Islet precursor cell (in vitro differentiated cells): ENCODE measurements around the gene COA3.
A peak's percentile ranks its signal among the peaks of the same experiment; 100 is the strongest.

Source experiments
- DNase-seq: peaks from one replicate; pipeline ENCODE4 v3.0.0-alpha.2; 2018

COA3 gene

DNA sequence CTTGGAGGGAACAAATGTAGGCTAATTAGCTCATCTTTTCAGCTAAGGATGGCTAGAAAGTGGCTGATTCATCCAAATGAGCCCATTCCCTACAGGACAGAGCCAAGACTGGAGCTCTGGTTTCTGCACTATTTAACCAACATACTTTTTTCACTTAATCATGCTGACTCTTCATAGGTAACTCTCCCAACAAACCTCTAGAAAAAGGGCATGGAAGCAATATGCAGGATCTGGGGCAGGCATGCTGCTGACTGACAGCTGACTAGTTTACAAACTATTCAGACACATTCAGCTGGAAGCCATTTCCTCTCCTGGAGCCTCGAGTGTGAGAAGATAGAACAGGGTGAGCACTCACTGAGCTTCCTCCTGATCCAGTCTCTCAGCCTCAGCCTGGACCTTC is 19.4 kb upstream of the COA3 start:
- DNase-seq = no peak

DNA sequence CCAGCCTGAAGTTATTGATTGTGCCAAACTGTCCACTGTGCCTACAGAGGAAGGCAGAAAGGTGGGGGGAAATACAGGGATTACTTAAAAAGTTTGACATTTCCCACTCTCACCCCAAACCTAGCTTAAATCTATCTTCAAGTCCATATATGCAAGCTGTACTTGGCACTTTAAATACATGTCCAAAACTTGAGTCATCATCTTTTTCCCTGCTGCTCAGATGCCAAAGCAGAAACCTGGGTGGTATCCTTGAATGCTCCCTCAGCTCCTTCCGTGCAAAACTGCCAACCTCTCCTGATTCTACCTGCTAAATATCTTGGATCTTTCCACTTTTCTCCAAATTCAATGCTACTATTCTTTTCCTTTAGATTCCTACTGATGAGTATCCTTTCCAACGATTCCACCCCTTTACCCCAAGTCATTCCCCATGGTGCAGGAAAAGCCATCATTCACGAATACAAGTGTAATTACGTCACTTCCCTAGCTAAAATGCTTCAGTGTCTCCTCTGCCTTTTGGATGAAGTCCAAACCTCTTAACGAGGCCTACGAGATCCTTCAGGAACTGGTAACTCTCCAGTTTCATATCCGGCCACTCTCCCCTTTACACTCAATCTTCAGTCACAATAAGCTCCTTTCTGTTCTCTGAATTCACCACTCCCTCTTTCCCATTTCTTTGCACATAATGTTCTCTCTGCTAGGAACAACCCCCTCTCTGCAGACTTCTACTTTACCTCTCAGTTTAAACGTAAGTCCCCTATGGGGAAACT is 16.3 kb upstream of the COA3 start:
- no peak for DNase-seq

DNA sequence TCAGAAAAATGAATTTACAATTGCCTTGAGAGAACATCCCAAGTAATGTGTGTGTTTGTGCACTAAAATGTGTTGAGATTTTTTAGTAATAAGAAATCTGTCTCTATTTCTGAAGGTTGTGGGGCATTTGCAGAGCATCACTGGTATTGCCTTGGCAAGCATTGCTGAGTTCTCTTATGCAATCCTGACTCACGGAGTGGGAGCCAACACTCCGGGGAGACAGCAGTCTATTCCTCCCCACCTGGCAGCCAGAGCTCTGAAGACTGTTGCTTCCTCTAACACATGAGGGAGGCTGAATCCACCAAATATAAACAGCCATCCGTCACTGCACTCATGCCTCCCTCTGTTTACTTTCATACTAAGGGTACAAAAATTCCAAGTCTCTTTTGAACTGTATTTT is 10.7 kb upstream of the COA3 start:
- DNase-seq = peak; percentile 19

DNA sequence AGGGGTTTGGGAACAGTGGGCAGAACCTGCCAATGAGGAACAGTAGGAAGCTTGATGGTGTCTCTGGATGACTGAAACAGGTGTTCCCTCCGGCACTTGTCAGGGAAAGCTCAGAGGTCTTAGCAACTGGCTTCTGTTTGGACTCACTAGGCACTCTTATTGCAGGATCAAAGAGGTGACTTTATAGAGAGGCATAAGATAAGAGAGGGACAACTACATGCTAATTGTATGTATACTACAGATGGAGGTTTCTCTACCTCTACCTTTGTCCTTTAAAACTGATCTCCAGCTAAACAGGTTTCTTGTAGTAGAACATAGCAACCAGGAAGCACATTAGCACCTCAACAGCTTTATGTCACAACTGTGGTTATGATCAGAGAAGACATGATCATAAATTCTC is 7.7 kb upstream of the COA3 start:
- DNase-seq = no peak

DNA sequence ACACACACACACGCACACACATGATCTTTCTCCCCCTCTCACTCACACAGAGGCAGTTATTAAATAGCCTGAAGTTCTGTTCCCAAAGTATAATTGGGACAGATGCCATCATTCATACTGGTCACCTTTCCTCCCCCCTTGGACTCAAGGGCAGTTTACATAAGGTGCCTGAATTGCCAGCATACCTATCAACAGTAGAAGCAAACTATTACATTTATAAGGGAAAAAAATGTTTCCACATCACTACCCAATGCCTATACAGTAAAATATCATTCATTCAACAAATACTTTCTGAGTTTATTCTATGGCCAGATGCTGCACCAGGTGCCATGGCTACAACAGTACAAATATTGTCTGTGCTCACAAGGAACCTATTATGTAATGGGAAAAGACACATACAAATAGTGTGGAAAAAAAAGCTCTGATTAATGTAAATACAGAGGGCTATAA is 6.4 kb upstream of the COA3 start:
- DNase-seq = peak; percentile 16

DNA sequence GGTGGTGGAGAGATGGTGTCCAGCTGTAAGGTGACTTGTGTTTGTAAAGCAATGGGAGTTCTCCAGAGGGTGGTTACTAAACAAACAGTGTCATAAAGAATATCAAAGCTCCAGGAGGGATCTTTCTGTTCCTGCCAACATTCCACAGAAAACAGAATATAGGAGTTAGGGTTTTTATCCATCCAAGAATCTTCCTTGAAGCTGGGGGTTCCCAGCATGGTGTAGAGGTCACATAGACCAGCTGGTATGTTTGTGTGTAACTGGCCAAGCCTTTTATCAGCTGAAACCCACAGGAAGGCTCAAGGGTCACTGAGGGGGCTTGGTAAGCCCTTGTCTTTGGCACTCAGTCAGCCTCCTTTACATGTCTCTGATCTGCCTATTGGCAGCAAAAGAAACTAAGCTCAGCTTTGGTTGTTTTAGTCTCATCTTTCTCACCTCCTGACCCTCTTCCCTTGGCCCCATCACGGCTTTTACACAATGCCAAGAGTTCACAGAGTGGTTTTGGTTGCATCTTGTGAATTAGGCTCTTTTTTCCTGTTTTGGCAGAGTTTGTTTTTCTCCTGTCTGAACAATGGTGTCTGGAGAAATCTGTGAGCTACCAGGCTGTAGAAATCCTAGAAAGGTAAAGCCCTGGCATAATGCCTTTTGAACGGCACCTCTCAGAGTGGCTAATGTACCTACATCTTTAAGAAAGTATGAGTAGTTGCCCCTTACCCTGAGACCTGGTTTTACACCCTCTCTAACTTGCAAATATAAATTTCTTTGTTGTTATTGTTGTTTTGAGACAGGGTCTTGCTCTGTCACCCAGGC is 4.8 kb upstream of the COA3 start:
- DNase-seq = no peak

DNA sequence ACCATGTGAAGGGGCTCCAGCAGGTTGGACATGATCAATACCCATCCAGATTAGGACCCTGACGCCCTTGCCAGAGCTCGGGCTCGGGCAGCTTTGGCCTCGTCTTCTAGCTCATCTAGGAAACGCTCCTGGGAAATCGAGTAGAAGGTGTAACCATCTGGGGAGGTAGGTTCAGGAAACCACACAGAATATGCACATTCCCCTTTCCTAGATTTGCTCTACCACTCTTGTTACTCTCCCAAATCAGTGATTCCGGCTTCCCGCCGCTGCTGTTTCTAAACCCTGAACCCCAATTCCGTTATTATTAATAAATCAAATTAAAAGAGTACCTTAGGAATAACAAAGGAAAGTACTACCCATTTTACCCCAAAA is 507 bp downstream of the COA3 start:
- no peak for DNase-seq

DNA sequence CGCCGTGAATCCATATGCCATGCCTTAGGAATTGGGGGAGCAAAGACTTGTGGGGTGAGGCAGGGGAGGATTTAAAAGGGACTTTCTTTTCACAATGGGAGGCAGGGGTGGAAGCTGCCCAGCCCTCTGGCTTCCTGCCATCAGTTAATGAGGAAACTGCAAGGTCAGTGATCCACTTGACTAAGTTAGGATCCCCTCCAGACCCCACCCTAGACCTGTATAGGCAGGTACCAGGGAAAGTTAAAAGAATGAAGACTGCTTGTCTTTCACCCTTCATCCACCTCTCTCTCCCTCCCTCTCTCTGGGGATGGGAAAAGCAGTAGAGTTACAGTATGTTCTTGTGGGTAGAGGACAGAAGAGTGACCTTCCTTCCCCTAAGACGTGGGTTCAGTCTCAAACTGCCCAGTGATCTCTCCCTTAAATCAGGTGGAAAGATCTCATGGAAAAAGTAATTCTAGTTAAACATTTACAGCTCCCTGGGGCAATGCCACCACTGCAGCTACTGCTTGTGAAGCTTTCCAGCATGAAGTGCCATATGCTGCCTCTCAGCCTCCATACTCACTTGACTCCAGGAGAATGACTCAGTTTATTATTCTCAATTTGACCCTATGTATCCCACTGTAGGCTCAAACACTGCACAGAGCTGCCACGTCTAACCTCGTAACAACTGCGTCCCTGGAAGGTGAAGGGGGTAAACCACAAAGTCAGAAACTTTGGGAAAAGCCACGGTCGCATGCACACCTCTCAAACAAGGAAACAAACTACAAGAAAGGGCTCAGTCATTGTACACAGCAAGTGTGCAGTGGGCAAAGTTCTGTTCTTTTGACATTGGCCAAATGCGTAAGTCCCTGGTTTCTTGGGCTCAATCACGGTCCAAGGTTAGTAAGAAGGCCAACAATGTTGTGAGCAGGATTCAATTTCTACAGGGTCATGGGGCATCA is 1.2 kb downstream of the COA3 start:
- DNase-seq = no peak

DNA sequence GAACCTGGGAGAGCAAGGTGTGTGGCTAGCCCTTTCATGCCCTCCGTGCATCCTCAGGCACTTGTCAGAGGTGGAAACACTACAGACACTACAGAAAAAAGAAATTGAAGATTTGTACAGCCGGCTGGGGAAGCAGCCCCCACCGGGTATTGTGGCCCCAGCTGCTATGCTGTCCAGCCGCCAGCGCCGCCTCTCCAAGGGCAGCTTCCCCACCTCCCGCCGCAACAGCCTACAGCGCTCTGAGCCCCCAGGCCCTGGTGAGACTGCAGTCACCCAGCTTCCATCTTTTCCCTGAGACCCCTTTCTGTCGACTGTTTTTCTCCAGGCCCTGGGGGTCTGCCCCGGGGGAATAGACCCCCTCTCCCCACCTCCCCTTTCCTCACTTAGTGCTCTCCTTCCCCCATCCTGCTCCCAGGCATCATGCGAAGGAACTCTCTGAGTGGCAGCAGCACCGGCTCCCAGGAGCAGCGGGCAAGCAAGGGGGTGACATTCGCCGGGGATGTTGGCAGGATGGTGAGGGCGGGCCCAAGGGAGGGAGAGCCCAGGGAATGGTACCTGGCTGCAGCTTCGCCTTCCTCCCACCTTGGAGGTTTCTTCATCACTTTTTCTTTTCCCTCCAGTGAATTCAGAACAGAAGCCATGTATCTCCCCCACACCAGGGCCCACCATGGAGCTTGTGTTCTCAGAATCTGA is 2.3 kb downstream of the COA3 start:
- no peak for DNase-seq

DNA sequence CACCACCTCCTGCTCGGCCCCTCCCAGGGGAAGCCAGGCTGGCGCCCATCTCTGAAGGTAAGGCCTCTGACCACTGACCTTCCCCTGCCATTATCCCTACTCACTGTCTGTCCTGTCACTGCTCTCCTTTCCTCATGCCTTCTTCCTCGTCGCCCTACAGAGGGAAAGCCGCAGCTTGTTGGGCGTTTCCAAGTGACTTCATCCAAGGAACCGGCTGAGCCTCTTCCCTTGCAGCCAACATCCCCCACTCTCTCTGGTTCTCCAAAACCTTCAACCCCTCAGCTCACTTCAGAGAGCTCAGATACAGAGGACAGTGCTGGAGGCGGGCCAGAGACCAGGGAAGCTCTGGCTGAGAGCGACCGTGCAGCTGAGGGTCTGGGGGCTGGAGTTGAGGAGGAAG is 3.0 kb downstream of the COA3 start:
- no peak for DNase-seq

DNA sequence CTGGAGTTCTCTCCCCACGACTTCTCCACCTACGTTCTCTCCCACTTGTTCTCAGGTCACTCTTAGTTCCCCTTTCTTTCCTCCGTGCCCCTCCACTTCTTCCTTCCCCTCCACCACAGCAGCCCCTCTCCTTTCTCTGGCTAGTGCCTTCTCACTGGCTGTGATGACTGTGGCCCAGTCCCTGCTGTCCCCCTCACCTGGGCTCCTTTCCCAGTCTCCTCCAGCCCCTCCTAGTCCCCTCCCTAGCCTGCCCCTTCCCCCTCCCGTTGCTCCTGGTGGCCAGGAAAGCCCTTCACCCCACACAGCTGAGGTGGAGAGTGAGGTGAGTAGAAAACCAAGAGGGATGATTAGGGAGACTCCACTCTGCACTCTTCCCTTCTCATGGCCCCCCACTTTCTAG is 3.4 kb downstream of the COA3 start:
- no peak for DNase-seq

DNA sequence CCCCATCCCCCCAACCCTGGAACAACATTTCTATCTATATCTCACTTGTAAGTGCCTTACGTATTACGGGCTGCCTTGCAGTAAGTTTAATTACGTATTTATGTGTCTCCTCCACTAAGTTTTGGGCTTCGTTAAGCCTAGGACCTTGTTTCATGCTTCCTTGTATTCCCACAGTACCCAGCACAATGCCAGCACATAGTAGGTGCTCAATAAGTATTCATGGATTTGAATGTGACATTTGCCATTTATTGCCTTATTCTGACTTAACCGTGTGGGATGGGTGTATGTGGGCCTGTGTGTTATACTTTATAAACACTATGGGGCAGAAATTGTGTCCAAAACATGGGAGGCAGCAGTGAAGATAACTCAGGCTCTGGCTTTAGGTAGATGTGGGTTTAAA is 6.0 kb downstream of the COA3 start:
- no peak for DNase-seq

DNA sequence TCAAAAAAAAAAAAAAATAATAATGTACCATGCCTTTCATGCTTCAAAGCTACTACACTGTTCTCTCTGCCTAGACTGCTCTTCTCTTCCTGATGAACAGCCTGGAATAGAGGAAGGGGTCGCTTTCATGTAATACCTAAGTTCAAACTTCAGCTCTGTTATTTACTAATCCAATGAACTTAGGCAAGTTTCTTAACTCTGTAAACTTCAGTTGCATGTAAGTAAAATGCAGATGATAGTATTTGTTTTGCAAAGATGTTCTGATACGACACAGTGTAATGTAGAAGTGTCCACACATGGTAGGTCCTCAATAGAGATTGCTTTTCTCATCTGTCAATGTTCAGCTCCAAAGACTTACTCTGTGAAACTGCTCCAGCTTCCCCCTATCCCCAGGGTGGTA is 6.6 kb downstream of the COA3 start:
- DNase-seq = no peak

DNA sequence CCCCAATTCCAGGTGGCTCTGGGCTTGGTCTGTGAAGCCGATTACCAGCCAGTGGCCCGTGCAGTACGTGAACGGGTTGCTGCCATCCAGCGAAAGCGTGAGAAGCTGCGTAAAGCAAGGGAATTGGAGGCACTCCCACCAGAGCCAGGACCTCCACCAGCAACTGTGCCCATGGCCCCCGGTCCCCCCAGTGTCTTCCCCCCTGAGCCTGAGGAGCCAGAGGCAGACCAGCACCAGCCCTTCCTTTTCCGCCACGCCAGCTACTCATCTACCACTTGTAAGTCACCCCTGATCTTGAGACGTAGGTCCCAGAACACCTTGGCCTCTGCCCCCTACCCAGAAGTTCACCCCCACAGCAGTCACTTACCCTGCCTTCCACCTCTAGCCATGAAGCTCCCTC is 11.2 kb downstream of the COA3 start:
- no peak for DNase-seq

DNA sequence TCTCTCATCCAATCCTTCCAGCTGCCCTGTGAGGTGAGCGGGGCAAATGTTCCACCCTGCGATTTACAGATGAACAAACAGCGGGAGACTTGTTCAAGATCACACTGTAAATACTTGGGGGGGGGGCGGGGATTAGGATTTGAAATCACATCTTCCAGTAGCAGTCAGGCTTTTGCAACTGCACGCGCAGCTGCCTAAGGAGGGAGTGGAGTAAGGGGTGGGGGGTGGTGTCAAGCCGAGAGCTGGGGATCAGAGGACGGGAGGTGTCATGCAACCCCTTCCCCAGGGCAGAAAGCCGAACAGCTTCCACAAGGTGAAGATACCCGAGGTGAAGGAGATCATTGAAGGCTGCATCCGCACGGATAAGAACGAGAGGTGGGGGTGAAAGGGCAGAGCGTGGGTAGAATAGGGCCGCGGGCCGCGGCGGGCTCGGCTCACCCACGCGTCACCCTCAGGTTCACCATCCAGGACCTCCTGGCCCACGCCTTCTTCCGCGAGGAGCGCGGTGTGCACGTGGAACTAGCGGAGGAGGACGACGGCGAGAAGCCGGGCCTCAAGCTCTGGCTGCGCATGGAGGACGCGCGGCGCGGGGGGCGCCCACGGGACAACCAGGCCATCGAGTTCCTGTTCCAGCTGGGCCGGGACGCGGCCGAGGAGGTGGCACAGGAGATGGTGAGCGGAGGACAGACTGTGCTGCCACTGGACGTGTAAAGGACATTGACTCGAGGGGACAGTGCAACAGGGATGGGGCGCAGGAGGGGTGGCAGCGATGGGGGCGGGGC is 13.5 kb downstream of the COA3 start:
- no peak for DNase-seq

DNA sequence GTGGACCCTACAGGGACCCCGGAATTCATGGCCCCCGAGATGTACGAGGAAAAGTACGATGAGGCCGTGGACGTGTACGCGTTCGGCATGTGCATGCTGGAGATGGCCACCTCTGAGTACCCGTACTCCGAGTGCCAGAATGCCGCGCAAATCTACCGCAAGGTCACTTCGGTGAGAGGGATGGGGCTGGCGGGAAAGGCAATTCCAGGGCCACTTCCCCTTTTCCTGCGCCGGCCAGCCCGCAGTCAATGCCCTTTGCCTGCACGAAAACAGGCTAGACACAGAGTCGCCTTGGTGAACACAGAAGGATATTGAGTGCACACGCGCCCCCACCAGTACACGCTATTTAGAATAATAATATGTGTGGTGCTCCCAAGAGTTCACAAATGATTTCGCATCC is 14.1 kb downstream of the COA3 start:
- DNase-seq = no peak

DNA sequence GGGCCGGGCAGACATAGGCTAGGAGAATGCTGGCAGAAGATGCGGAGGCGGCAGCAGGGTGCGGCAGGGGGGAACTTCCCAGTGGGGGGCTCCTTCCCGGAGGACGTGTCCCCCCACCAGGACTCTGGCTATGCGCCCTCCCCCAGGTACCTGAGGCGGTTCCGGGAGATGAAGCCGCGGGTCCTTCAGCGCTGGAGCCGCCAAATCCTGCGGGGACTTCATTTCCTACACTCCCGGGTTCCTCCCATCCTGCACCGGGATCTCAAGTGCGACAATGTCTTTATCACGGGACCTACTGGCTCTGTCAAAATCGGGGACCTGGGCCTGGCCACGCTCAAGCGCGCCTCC is 14.7 kb downstream of the COA3 start:
- DNase-seq = no peak

DNA sequence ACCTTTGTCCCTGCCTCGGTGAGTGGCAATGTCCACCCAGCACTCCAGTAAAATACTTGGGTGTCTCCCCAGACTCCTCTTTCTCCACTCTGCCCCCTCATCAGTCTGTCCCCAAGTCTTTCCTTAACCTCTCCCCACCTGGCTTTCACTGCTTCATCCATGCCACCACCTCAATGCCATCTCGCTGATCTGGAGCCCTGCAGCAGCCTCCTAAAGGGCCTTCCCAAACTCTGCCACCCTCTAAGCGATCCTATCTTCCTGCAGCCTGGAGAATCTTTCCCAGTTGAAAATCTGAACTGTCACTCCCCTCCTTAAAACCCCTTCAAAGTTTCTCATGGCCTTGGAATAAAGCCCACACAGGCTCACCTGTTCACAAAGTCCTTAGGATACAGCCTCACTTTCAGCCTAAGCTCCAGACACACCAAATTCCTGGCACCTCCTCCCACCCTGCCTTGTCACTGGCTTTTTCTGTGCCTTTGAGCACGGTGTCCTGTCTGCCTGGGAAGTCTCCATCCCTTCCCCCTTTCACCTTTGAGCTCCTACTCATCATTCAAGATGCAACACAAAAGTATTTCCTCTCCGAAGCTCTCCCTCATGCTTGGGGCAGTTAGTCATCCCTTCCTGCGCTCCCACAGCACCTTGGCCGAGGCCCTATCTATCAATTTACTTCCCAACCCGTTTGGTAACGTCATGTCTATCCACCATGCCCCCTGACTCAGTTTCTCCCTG is 15.3 kb downstream of the COA3 start:
- DNase-seq = peak; percentile 92

DNA sequence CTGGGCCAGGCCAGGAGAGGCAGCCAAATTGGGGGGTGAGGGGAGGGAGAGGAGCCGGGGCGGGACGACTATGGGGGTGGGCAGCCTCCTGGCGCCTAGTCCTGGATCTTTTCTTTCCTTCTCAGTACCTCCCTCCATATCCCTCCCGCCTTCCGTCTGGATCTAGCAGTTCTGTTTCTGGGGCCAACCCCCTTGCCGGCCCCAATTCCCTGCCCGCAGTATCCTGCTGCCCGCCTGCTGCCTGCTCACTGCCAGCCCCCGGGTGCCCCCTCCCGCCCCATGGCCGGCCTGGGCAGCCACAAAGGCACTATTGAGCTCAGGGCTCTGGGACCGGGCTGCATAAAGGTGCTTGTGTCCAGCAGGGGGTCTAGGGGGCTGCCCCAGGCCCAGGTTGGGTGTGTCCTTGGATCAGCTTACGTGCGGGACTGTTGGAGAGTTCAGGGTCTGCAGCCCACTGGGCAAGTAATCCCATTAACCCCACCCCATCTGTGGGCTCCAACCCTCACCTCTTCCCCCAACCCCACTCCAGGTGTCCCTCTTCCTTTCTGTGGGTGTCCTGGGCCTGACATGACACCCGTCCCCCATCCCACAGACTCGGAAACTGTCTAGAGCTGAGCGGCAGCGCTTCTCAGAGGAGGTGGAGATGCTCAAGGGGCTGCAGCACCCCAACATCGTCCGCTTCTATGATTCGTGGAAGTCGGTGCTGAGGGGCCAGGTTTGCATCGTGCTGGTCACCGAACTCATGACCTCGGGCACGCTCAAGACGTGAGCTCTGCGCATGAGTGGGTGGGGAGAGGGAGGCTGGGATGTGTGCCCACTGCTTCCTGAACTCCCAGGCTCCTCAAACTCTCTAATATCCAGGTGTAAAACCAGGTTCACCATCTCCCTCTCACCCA is 16.1 kb downstream of the COA3 start:
- DNase-seq = no peak

DNA sequence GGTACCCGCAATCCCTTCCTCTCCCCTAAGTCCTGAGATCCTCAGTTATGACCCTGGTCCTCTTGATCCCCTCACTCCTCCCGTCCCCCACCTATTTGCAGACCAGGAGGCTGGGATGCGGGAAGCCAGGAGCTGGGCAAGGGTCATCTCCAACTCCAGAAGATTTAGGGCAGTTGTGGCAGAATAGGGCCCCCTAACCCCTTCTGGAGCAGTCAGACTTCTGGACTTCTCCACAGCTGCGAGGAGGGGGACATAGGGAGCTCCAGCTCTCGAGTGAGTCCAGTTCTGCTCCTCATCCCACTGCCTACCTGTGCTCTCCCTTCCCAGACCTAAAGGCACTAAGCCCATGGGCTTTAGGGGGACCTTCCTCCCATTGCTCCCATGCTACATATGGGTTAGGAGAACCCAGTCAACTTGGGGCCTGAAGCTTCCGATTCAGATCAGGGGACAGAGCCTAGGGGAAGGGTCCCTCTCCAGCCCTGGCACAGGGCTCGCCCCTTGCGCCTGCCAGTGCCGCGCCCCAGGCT is 16.8 kb downstream of the COA3 start:
- DNase-seq = no peak
